HPDE6-E6E7 (cell line): Measurements from ENCODE around the gene PHF3.
A peak's percentile ranks its signal among the peaks of the same experiment; 100 is the strongest.

Experiments
- DNase-seq: peaks from one replicate; pipeline ENCODE4 v3.0.0; 2011; ENCODE audit warnings: missing footprints; ENCODE audit errors: extremely low spot score

Gene PHF3

GRCh38 chr6:63635588-63636517 is at the start of gene PHF3:
Gene PHF3 (plus strand): TSS chr6:63635802. CDS start chr6:63646552, 10,750 bp downstream.
- DNase-seq, result peak; percentile 85

DNA sequence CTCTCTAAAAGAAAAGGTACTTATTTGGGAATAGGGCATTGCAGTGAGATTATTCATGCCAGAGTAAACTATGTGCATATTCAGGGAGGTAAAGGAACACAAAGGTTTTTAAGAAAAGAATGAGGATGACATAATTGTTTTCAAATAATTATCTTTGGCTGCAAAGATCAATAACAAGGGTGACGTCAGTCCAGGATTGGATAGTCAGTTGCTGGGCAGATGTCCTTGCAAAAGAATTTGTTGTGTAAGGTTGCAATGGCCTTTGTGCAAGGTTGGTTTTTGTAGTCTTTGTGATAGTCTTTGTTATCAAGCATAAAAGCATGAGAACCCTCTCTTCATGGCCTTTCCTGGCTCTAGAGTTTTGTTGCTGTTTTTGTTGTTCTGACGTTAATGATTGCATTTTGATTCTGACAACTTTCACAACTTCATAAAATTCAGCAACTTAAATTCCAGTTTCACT is 45.6 kb upstream of the PHF3 start:
- no peak for DNase-seq

- DNase-seq, result no peak
Measured at GRCh38 chr6:63592886-63593285, 42.7 kb upstream of the PHF3 start.

- no peak for DNase-seq
Measured at GRCh38 chr6:63597141-63598048, 38.2 kb upstream of the PHF3 start.

- peak; percentile 69 for DNase-seq
Measured at GRCh38 chr6:63598049-63599036, 37.3 kb upstream of the PHF3 start.

- DNase-seq, result no peak
Measured at GRCh38 chr6:63599243-63599642, 36.4 kb upstream of the PHF3 start.

GRCh38 chr6:63600136-63600535 is 35.5 kb upstream of the PHF3 start:
- no peak for DNase-seq

DNA sequence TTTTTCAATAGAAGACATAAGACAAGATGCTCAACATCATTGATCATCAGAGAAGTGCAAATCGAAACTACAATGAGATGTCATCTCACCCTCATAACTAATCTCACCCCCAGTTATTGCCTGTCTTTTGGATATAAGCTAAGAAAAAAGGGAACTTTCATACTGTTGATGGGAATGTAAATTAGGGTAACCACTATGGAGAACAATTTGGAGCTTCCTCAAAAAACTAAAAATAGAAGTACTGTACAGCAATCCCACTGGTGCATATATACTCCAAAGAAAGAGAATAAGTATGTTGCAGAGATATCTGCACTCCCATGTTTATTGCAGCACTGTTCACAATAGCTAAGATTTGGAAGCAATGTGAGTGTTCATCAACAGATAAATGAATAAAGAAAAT is 26.4 kb upstream of the PHF3 start:
- DNase-seq, result no peak

DNA sequence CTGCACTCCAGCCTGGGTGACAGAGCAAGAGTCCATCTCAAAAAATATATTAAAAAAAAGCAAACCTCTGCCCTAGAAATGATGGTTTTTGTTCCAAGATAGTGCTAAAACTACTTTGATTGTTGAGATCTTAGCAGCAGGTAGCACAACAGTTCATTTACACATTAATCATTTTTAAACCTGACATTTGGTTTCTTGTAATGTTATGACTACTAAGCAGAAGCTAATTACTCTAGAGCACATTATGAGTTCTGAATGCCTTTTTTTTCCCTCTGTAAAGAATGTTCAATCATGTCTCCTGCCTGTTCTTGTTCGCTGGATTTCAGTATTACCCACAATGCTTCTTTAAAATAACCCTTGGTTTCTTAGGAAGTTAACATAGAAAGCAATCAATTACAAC is 24.7 kb upstream of the PHF3 start:
- no peak for DNase-seq

DNA sequence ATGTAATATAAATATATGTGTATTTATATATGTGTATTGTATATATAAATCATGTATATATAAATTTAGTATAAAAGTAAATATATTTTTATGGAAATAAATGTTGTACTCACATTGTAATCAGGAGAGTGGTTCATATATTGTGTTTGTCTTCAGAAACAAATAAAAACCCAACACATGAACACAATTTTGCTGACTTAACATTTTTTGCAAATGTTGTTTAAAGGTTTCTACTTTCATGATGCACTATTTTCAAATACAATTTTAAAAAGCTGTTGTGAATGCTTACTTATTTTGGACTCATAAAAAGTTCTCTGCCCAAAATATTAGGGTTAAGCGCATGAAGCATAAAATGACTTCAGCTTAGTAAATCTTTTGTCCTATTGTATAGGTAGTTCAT is 24.0 kb upstream of the PHF3 start:
- DNase-seq, result no peak

GRCh38 chr6:63615590-63615989 is 20.0 kb upstream of the PHF3 start:
- no peak for DNase-seq

GRCh38 chr6:63624091-63624490 is 11.5 kb upstream of the PHF3 start:
- no peak for DNase-seq

DNA sequence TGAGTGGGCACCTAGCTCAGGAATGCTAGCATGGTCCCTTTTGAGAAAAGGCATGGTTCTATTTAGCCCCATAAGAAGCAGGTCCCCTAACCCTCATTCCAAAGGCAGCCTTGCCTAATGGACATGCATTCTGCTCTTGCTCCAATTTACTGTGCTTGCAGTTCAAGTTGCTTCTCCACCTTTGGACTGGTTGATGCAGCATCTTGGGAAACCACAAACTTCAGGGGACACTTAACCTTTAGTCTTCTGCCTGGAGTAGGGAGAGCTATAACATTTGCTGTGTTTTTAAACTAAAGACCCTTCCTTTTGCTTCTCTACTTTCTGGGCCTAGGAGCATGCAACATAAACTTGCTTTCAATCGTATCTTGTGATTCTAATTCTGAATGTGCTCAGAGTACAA is 5.1 kb upstream of the PHF3 start:
- no peak for DNase-seq

- DNase-seq, result no peak
Measured at GRCh38 chr6:63634630-63635029, 972 bp upstream of the PHF3 start.

DNA sequence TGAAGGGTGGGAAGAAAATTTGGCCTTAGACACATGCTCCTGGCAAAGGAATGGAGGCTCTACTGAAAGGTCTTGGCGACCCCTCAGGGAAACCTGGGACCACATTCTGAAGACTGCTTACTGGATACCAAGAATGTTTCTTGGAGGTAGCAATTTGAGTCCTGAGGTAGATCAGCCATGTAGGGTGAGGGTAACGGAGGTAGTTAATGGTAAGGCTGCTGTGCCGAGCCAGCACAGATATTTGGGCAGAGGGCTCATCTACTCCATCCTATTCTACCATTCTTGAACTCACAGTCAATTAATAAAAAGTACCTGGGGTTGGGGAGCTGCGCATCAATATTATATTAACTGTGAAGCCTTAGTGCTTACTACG is 401 bp upstream of the PHF3 start:
- no peak for DNase-seq

- peak; percentile 7 for DNase-seq
Measured at GRCh38 chr6:63636518-63637021, 968 bp downstream of the PHF3 start.

DNA sequence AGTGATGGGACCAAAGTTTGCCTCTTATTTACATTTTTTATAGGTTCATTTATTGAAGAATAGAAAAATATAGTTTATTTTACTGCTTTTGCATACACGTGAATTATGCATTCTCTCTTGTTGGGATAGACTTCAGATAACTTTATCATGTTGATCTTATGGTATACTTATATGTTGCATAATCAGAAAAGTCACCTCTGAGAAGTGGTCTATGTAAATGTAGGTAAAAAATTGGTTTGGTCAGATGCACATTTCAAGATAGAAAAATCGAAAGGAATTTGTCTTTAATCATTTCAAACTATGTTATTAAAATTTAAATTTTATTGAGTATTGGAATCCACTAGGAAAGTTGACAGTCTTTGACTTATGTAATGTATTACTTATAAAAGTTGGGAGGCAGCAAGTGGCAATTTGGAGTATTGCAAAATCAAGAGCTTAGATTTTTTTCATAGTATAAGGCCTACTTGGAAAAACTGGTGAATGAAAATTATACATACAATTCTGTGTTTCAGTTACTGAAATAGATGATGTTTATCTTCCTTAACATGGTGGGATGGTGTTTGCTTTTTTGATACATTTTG is 2.4 kb downstream of the PHF3 start:
- no peak for DNase-seq

GRCh38 chr6:63640062-63640461 is 4.5 kb downstream of the PHF3 start:
- DNase-seq, result no peak

- no peak for DNase-seq
Measured at GRCh38 chr6:63643862-63644261, 8.3 kb downstream of the PHF3 start.

DNA sequence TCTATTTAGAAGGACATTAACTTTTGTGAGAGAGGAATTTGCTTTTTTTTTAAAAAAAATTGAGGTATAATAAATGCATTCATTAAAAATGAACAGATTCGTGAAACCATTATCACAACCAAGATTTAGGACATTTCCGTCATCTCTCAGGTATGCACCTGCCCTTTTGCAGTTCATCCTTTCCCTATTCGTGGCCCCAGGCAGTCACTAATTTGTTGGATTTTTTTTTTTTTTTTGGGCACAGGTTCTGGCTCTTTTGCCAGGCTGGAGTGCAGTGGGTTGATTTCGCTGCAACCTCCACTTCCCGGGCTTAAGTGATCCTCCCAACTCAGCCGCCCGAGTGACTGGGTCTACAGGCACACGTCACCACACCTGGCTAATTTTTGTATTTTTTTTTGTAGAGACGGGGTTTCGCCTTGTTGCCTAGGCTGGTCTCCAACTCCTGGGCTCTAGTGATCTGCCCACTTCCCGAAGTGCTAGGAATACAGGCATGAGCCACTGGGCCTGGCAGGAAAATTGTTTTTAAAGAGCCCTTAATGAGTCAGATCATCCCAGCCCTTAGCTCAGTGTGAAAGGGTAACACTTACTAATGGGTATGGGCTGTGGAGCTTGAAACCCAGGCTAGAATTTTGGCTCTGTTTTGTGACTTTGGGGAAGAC is 9.2 kb downstream of the PHF3 start:
- no peak for DNase-seq
